ENCODE data around the gene TMEM129. TPM values are rescaled to one million over a fixed set of nuclear protein-coding genes. Genes with fewer than 3 reads are reported as not detected.

Gene TMEM129
- total RNA-seq, 2 experiments from 2014 or later, result 19.0 to 19.8 TPM

Other genes starting within 250 kb of the TMEM129 start
- 1 to 10 TPM; 2.6 to 3.0 TPM for gene FAM53A, start 37.0 kb downstream of the TMEM129 start, total RNA-seq
- 10 to 100 TPM; 75.4 to 77.1 TPM for gene SLBP, start 9.0 kb downstream of the TMEM129 start, total RNA-seq
- gene TACC3, start 198 bp upstream of the TMEM129 start, total RNA-seq, result 100 to 1,000 TPM; 246 to 264 TPM
- under 1 TPM; 0.27 to 0.52 TPM for gene FGFR3, start 72.0 kb upstream of the TMEM129 start, total RNA-seq
- 10 to 100 TPM; 36.3 to 40.5 TPM for gene LETM1, start 134.8 kb upstream of the TMEM129 start, total RNA-seq
- gene NSD2, start 150.1 kb upstream of the TMEM129 start, total RNA-seq, result 100 to 1,000 TPM; 246 to 250 TPM